A673 (cell line): Measurements from ENCODE around the gene HSPG2. TPM values are rescaled to one million over a fixed set of nuclear protein-coding genes. Genes with fewer than 3 reads are reported as not detected.

Experiments
- BruUV-seq: library from RNA; stranded (reverse); fragments of 400-500 nt; replicated peaks from 2 replicates; lab custom pipeline; 2021; lab: Mats Ljungman, UMichigan
- CTCF ChIA-PET: fragments of 300-600 bp; sonication (Branson Sonifier 250); formaldehyde crosslinking; loops from one replicate; lab custom pipeline; 2022; ENCODE audit warnings: antibody characterized with exemption; lab: Charles Lee
- POLR2A ChIA-PET: fragments of 300-600 bp; sonication (Branson Sonifier 250); formaldehyde crosslinking; loops from one replicate; lab custom pipeline; 2022; ENCODE audit warnings: antibody characterized with exemption; ENCODE audit not compliant: low non-redundant PET; lab: Charles Lee
- DNase-seq: peaks from one replicate; pipeline ENCODE4 v3.0.0-alpha.2; 2015; ENCODE audit warnings: low spot score
- H3K27ac ChIP-seq: fragments of 200-600 bp; sonication (generic); 2 replicates; pipeline ENCODE4 v1.5.1; 2016; ENCODE audit warnings: mixed run types, low read depth, mild to moderate bottlenecking, mixed read lengths, antibody characterized with exemption, low read length; ENCODE audit not compliant: poor library complexity, severe bottlenecking
- H3K27me3 ChIP-seq: fragments of 200-600 bp; sonication (generic); replicated peaks from 2 replicates; pipeline ENCODE4 v1.6.1; 2017; ENCODE audit warnings: mixed run types, low read depth, mild to moderate bottlenecking, mixed read lengths, antibody characterized with exemption, low read length; ENCODE audit not compliant: insufficient read depth, poor library complexity
- H3K36me3 ChIP-seq: fragments of 200-600 bp; sonication (generic); 2 replicates; pipeline ENCODE4 v1.6.1; 2016; ENCODE audit warnings: mixed run types, mild to moderate bottlenecking, mixed read lengths, antibody characterized with exemption, low read length; ENCODE audit not compliant: insufficient read depth, poor library complexity, severe bottlenecking
- H3K4me1 ChIP-seq: fragments of 200-600 bp; sonication (generic); 2 replicates; pipeline ENCODE4 v1.6.1; 2017; ENCODE audit warnings: mixed run types, mild to moderate bottlenecking, mixed read lengths, antibody characterized with exemption, low read length; ENCODE audit not compliant: insufficient read depth, poor library complexity, severe bottlenecking
- H3K4me3 ChIP-seq: fragments of 200-600 bp; sonication (generic); 2 replicates; pipeline ENCODE4 v1.5.1; 2016; ENCODE audit warnings: low read depth, mixed run types, mild to moderate bottlenecking, mixed read lengths, low read length; ENCODE audit not compliant: poor library complexity, severe bottlenecking
- H3K9me3 ChIP-seq: fragments of 200-600 bp; sonication (generic); 2 replicates; pipeline ENCODE4 v1.6.1; 2016; ENCODE audit warnings: mixed run types, low read depth, mild to moderate bottlenecking, mixed read lengths, antibody characterized with exemption, low read length; ENCODE audit not compliant: poor library complexity, severe bottlenecking
- CTCF ChIP-seq: fragments of 300-800, 200-600 bp; sonication (generic); conservative IDR thresholded peaks from 2 replicates; pipeline ENCODE4 v1.5.1; 2017; ENCODE audit warnings: low read depth, mild to moderate bottlenecking, antibody characterized with exemption, low read length, moderate library complexity, mixed read lengths
- EZH2 ChIP-seq: fragments of 200-600 bp; sonication (generic); IDR thresholded peaks from 2 replicates; pipeline ENCODE4 v1.6.1; 2017; ENCODE audit warnings: borderline replicate concordance, low read depth, mild to moderate bottlenecking, mixed read lengths, antibody characterized with exemption, low read length; ENCODE audit not compliant: poor library complexity, severe bottlenecking
- intact Hi-C: fragments of 100-400 bp; cut with micrococcal nuclease; formaldehyde crosslinking; loops from one replicate; pipeline ENCODE4 v1.10.0; 2022; ENCODE audit not compliant: unreplicated experiment
- total RNA-seq: library from RNA; stranded (reverse); gene quantifications from 2 replicates; pipeline ENCODE4 v1.2.3, GENCODE V29; 2021

HSPG2 gene
- total RNA-seq, 1 experiment from 2014 or later = 10.4 TPM

- no peaks in the 10 kb centered on the region for H3K36me3 ChIP-seq
- TF ChIP-seq EZH2 (no peak), CTCF (no peak)
- intact Hi-C loops = no loop called here
- H3K9me3 ChIP-seq = no peaks in the 10 kb centered on the region
- no TSS peak for BruUV-seq
- H3K27me3 ChIP-seq = no peaks in the 10 kb centered on the region
- H3K4me1 ChIP-seq = no peaks in the 10 kb centered on the region
- ChIA-PET CTCF (no interaction called here), POLR2A (no interaction called here)
- H3K27ac ChIP-seq = no peak overlapping the region
- DNase-seq = no peak
- no peak overlapping the region for H3K4me3 ChIP-seq
Observed at GRCh38 chr1:21872445-21873079, 64.5 kb downstream of the HSPG2 start.

DNA sequence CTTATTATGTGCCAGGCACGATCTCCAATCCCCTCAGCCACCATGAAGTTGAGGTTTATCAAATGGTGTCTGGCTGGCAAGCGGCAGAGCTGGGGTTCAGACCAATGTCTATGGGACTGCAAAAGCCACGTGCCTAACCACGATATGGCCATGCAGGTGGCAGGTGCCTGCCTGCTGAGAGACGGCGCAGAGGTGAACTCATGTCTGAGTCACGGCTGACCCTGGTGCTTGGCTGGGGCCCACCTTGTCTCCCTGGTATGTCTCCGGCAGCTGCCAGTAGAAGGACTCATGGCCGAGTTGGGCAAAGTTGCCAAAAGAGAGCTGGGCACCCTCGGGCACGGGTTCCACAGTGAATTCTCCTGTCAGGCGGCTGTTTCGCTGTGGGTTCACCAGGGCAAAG lies 65.2 kb downstream of the HSPG2 start:
- BruUV-seq = no TSS peak
- Histone ChIP-seq H3K4me1 (no peaks in the 10 kb centered on the region), H3K27ac (no peak overlapping the region), H3K4me3 (no peak overlapping the region), H3K9me3 (no peaks in the 10 kb centered on the region), H3K27me3 (no peaks in the 10 kb centered on the region), H3K36me3 (no peaks in the 10 kb centered on the region)
- CTCF ChIA-PET = no interaction called here
- intact Hi-C loops = no loop called here
- no peak for TF ChIP-seq CTCF
- no peak for TF ChIP-seq EZH2
- POLR2A ChIA-PET = no interaction called here
- DNase-seq = no peak

GRCh38 chr1:21870611-21871010 lies 66.5 kb downstream of the HSPG2 start:
- CTCF ChIA-PET = no interaction called here
- DNase-seq = no peak
- intact Hi-C loops = no loop called here
- POLR2A ChIA-PET = no interaction called here
- TF ChIP-seq CTCF = no peak
- TF ChIP-seq EZH2 = no peak
- no TSS peak for BruUV-seq
- Histone ChIP-seq H3K9me3 (no peaks in the 10 kb centered on the region), H3K27ac (no peak overlapping the region), H3K4me1 (no peaks in the 10 kb centered on the region), H3K27me3 (no peaks in the 10 kb centered on the region), H3K36me3 (no peaks in the 10 kb centered on the region), H3K4me3 (no peak overlapping the region)
